Right forelimb (tissue), 1 donor: ENCODE measurements around the gene SCARB1.

Source experiments
- DNase-seq: peaks from one replicate; pipeline ENCODE4 v3.0.0-alpha.2; 2018

The SCARB1 gene

GRCh38 chr12:124819525-124819924 lies 44.1 kb downstream of the SCARB1 start:
- no peak for DNase-seq

DNA sequence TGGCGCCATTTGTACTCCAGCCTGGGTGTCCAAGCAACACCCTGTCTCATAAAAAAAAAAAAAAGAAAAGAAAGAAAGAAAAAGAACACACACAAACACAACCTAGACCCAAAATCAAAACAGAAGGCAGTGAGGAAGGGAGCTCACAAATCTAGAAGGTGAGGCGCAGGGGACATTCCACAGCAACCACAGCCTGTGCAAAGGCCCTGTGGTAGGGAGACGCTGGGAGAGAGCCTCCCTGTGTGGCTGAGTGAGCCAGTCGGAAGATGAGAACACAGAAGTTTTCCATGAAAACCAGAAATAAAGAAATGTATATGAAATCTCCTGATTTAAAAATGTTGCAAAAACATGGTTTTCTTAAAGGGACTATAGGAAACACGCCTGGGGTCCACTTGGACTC lies 44.6 kb downstream of the SCARB1 start:
- DNase-seq = no peak

DNA sequence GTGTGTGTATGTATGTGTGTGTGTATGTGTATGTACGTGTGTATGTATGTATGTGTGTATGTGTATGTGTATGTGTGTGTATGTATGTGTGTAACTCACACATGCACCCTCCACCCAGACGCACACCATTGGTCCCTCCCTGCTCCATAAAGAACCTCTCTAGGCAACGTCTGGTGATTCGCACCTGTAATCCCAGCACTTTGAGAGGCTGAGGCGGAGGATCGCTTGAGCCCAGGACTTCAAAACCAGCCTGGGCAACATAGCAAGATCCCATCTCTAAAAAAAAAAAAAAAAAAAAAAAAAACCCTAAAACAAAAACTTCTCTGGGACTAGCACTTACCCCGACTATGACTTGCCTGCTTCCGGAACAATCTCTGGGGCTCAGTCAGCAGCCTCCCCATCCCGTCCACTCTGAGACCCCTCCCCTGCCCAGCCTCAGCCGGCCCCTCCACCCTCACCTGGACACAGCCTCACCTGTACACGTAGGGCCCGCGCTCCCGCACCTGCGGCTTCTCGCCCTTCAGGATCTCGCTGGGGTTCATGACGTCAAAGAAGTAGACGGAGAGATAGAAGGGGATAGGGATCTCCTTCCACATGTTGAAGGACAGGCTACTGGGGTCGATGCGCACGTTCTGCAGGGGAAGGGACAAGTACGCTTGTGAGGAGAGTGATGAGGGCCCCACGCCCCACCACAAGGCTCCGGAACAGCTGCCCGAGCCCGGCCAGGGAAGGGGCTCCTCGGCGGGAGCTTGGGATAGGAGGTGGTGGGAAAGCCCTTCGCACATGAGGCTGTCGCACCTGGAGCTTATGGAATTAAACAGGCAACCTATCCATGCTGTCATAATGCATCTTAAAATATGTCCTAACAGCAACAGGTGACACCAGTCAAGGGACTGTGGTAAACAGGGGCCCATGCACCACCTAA lies 46.3 kb downstream of the SCARB1 start:
- DNase-seq = no peak

GRCh38 chr12:124816295-124816854 lies 47.3 kb downstream of the SCARB1 start:
- DNase-seq = no peak

- no peak for DNase-seq
Observed at GRCh38 chr12:124814741-124815613, 48.7 kb downstream of the SCARB1 start.

DNA sequence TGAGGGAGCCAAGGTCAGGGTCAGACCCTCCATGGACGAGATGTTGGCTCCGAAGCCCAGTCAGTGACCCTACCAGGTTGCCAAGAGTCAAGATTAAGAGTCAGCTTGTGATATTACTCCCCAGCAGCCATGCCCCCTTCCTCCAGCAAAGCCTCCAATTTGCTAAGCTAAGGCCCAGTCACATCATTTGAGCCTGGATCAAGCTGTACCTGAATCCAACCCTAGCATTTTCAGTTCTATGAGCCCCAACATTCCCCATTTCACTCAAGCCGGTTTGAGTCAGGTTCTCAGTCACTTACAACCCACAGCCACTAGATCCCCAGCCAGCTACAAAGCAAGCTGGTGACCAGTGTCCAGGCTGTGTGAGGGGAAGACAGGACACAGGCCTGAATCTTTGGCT lies 49.9 kb downstream of the SCARB1 start:
- DNase-seq = no peak

DNA sequence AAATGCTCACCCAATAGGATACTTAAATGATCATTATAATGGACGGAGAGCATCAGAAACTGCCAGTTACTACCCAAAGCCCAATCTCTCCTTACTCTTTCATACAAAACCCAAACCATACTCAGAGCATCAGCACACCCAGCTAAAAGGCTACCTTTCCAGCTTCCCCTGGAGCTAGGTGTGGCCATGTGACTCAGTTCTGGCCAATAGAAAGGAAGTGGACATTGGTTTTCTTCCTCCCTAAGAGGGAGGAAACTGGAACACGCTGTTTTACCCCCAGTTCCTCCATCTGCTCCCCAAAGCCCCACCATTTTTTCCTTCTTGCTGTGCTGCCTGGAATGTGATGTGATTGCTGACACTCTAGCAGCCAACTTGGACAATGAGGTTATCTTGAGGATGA lies 50.7 kb downstream of the SCARB1 start:
- no peak for DNase-seq

DNA sequence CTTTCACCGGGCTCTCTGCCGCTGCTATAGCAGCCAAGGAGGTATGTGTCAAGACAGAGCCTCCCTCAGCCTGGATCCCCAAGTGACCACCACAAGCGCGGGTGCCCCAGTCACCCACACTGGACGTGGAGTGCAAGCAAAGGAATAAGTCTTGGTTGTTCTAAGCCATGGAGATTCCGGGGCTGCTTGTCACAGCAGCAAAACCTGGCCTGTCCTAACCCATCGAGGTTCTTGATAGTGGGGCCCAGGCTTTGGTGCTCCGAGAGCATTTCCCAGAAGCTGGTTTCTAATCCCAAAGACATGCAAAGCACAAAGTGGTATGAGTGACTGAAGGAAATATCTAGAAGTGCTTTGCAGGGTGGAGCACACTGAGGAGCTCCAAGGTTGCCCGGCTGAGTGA lies 51.3 kb downstream of the SCARB1 start:
- no peak for DNase-seq

- DNase-seq = no peak
Observed at GRCh38 chr12:124811633-124812032, 52.0 kb downstream of the SCARB1 start.

DNA sequence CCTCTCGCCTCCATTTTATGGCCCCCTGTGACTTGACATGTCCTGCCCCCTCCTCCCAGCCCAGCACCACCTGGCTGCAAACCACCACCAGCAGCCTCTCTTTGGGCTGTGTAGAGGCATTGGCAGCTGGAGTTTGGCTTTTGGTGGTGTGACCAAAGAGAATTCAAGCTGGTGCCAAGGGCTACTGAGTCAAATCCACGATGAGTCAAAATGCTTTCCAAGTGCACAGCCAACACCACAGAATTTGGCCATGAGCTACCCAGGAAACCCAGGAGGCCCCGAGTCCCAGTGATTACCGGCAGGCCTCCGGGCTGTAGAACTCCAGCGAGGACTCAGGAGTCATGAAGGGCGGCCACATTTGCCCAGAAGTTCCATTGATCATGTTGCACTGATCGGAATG lies 53.8 kb downstream of the SCARB1 start:
- no peak for DNase-seq

GRCh38 chr12:124809391-124809790 lies 54.3 kb downstream of the SCARB1 start:
- DNase-seq = no peak

GRCh38 chr12:124808272-124808671 lies 55.4 kb downstream of the SCARB1 start:
- DNase-seq = no peak

DNA sequence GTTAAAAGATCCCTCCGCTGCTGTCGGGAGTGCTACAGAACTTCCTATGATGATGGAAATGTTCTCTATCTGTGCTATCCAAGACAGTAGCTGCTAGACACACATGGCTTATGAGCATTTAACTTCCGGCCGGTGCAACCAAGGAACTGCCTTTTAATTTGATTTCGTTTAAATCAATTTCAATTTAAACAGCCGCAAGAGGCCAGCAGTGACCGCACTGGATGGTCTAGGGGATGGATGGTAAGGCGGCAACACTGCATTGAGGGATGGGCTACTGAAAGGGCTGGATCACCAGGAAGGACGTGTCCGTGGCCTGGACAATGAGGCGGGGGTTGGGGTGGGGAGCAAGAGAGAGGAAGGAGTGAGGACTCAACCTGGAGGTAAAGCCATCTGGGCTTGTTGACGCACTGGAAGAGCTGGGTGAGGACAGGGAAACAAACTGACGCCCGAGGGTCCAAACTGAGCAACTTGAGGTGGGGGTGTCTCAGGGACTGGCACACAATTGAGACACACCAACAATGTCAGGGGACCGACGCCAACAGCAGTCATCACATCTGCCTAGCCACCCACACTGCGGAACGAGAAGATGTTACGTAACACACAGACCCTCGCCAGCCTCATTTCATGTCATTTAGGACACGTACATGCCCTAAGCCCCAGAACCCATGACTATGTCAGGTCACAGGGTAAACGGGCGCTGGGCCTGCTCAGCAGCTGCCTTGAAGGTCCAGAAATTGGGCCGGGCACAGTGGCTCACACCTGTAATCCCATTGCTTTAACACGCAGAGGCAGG lies 57.6 kb downstream of the SCARB1 start:
- no peak for DNase-seq

DNA sequence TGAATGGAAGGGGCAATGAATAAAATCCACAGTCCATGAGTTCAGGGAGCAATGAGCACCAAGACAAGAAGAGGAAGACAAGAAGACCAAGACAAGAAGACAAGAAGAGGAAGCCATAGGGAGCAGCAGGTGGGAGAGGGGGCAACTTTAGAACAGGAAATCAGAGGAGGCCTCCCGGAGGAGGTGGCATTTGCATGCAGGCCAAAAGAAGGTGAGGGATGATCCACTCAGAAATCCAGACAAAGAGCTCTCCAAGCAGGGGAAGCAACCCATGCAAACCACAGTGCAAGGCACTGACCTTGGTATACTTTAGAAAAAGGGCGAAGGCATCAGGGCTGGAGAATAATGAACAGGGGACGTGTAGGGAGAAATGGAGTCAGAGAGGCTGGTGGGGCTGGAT lies 58.6 kb downstream of the SCARB1 start:
- DNase-seq = no peak

DNA sequence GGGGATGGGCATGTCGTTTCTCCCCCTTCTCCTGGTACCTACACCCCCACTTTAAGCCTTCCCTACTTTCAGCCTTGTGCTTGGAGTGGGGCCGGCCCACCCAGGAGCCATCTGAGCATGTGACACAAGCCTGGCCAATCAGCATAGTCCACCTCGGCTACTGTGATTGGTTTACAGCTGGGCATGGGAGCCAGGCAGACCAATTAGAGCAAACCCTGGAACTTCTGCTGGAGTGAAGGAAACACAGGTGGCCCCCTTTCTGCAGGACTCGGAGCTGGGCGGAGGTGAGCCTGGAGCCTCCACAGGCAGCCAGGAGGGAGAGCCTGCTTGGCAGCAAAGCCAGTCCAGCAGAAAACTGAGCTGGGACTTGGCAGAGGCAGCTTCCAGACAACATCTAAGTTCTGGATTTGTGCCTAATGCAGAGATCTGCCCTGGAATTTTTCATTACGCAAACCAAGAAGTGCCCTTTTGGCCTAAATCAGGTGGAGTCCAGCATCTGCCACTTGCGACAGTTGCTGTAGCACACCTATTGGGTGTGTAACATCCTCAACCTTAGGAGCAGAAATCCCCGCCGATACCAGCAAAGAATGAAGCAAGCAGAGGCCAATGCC lies 59.5 kb downstream of the SCARB1 start:
- peak; percentile 65 for DNase-seq

DNA sequence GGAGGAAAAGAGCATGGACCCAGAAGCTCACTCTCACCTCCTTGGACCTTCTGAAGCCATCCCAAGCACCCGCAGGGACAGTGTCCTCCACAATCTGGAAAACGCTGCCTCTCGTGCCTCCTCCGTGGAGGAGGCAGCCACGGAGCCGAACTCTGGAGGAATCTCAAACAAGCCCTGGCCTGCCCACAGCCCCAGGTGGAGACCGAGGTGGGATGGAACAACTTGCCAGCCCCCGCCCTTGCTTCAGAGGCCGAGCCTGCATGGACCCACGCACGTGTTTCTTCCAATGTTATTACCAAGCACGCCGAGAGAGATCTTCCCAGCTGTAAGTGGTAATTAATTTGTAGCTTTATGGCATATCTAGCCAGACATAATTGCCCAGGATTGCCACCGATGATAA lies 61.3 kb downstream of the SCARB1 start:
- no peak for DNase-seq

DNA sequence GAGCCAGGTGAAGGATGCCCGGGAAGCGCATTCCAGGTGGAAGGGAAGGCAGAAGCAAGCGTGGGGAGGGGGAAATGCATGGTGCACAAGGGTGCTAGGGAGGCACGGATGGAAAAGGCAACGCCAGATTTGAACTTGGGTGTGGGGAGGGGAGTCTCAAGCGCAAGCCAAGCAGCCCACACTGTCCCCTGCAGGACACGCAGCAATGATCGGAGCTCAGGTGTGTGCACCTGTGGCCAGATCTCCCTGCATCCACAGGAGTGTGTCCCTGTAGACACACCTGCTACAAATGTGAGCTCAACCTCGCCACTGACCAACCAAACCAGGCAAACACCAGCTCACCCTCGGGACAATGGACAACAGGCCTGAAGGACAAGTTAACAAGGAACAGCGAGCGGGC lies 63.2 kb downstream of the SCARB1 start:
- no peak for DNase-seq

DNA sequence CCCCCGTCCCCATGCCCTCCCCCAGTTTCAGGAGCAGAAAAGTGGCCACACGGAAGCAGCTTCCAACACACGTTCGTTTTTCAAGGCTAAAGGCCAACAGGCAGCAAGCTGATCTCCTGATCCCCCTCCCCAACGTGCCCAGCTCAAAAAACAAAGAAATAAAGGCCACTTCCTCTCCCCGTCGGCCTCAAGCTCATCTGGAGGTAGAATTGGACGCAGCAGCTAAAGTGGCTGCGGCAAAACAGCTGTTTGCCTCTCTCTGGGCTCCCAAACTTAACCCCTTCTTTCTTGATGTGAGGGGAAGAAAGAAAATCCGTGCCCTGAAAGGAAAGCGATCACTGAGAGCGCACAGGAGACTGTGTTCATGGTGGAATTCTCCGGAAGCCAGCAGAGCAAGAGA lies 66.3 kb downstream of the SCARB1 start:
- DNase-seq = no peak

DNA sequence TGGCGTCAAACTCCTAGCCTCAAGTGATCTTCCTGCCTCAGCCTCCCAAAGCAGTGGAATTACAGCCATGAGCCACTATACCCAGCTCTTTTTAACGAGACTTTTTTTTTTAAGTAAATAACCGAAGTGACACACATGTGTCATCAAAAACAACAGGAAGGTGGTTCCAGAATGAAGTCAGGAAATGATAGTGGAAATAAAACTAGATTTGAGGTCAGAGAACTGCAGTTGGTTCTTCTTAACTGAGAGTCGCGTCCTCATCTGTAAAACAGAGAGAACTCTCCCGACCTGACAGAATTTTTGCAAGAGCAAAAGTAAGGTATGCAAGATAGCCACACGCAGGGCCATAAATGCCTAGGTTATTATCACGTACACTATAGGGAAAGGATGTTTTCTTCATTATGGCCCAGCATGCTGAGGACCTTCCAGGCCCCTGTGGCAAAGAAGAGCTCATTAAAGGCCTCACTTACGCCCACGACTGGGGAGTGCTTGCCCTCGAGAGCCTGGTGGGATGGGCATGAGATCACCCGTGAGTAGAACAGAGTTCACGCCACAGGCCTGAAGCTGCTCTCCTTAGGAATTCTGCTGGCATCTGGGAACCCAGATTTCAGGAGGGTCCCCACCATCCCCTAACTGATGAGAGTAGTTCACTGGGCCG lies 67.2 kb downstream of the SCARB1 start:
- no peak for DNase-seq

DNA sequence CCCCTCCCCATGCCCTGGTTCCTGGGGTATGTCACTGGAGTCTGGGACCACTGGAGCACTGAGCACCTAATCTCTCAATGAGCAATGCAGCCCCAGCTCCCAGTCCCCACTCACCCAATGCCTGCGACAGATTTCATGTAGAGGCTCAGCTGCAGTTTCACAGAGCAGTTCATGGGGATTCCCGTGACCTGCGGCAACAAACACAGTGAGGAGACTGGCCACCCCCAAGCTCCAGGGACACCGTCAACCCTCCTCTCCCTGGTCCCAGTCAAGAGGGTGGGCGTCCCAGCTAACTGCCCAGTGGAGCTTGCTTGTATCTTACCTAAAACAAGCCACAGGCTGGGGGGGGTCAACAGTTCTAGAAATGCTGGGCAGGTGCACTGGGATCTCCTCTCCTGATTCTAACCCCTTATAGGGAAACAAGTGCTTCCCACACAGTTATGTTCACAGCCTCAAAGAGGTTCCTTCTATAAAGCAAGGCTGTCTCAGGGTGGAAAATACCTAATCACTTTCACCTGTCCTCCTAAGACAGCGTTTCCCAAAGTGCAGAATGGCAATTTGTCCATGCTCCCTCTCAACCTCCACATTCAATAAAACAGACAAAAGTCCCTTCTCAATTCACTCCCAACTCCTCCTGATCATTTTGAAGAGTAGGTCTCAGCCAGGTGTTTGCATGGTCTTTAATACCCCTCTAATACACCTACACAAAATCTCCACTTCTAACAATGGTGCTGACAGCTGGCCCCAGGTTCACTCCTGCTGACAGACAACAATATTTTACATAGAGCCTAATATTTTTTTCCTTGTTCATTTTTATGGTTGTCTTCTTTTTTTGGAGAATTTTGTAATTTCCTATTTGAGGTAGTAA lies 68.3 kb downstream of the SCARB1 start:
- DNase-seq = no peak

- no peak for DNase-seq
Observed at GRCh38 chr12:124792961-124793441, 70.7 kb downstream of the SCARB1 start.
